OCI-LY1 (cell line): ENCODE data around the gene IGF2BP2.

Experiments used
- EZH2 ChIP-seq: fragments of 200-600 bp; sonication (generic), shearing (Covaris generic); IDR thresholded peaks from 2 replicates; pipeline ENCODE4 v1.8.0; 2017; ENCODE audit warnings: borderline replicate concordance, mixed run types, mild to moderate bottlenecking, antibody characterized with exemption, low read length, moderate library complexity, mixed read lengths
- TF ChIP-seq, protein P1 (sequence below): fragments of 200-600 bp; sonication (generic), shearing (Covaris generic); IDR thresholded peaks from 2 replicates; pipeline ENCODE4 v1.5.1; 2017; ENCODE audit warnings: mild to moderate bottlenecking, antibody characterized with exemption, low read length, moderate library complexity, mixed read lengths

DNA sequence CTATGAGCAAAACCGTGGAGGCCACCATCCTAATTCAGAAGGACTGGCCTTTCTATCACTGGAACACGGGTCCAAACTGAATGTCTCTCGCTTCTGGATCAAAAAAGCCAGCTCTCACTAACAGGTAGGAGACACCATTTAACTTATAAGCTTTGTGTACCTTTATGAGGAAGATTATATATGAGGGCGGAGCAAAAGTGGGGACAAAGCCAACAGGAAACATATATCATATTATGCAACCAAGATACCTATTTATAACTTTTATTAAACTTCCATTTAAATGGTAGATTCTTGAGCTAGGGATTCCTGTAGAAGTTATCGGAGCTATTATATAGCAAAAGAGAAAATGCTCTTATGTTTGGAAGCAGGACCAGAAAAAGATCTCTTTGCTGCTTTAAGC lies 78.4 kb downstream of the IGF2BP2 start:
- TF ChIP-seq, protein P1, sequence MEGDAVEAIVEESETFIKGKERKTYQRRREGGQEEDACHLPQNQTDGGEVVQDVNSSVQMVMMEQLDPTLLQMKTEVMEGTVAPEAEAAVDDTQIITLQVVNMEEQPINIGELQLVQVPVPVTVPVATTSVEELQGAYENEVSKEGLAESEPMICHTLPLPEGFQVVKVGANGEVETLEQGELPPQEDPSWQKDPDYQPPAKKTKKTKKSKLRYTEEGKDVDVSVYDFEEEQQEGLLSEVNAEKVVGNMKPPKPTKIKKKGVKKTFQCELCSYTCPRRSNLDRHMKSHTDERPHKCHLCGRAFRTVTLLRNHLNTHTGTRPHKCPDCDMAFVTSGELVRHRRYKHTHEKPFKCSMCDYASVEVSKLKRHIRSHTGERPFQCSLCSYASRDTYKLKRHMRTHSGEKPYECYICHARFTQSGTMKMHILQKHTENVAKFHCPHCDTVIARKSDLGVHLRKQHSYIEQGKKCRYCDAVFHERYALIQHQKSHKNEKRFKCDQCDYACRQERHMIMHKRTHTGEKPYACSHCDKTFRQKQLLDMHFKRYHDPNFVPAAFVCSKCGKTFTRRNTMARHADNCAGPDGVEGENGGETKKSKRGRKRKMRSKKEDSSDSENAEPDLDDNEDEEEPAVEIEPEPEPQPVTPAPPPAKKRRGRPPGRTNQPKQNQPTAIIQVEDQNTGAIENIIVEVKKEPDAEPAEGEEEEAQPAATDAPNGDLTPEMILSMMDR: no peak
- no peak for TF ChIP-seq EZH2
